WTC11 (cell line): ENCODE measurements around the gene ZFYVE16.

Source experiments
- JUN ChIP-seq: sonication (generic); formaldehyde crosslinking; IDR thresholded peaks from 2 replicates; pipeline ENCODE4 v1.8.0; 2023; ENCODE audit warnings: mild to moderate bottlenecking, missing genetic modification reagents
- NR1H2 ChIP-seq: sonication (generic); formaldehyde crosslinking; IDR thresholded peaks from 2 replicates; pipeline ENCODE4 v1.9.0; 2021; ENCODE audit warnings: mild to moderate bottlenecking, moderate library complexity, missing genetic modification reagents
- TF ChIP-seq, protein P1 (sequence below): fragments of 200-600 bp; IDR thresholded peaks from 2 replicates; pipeline ENCODE4 v1.8.0; 2022; ENCODE audit warnings: antibody characterized with exemption

- TF ChIP-seq JUN (CRISPR knock-in tag) = no peak
- TF ChIP-seq, protein P1, sequence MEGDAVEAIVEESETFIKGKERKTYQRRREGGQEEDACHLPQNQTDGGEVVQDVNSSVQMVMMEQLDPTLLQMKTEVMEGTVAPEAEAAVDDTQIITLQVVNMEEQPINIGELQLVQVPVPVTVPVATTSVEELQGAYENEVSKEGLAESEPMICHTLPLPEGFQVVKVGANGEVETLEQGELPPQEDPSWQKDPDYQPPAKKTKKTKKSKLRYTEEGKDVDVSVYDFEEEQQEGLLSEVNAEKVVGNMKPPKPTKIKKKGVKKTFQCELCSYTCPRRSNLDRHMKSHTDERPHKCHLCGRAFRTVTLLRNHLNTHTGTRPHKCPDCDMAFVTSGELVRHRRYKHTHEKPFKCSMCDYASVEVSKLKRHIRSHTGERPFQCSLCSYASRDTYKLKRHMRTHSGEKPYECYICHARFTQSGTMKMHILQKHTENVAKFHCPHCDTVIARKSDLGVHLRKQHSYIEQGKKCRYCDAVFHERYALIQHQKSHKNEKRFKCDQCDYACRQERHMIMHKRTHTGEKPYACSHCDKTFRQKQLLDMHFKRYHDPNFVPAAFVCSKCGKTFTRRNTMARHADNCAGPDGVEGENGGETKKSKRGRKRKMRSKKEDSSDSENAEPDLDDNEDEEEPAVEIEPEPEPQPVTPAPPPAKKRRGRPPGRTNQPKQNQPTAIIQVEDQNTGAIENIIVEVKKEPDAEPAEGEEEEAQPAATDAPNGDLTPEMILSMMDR = no peak
- TF ChIP-seq NR1H2 (CRISPR knock-in tag) = no peak
Observed at GRCh38 chr5:80403782-80404181, 4.1 kb upstream of the ZFYVE16 start.
